ENCODE data around the gene RPTOR.

The RPTOR gene

GRCh38 chr17:80652756-80653330 is 108.2 kb downstream of the RPTOR start:
- TF ChIP-seq CTCF (IDR thresholded peaks at IDR 0.05): no peak
- no peak for DNase-seq (ENCODE audit: low spot score)
- no peak overlapping the region for H3K4me3 ChIP-seq

GRCh38 chr17:80653856-80654255 is 109.2 kb downstream of the RPTOR start:
- Histone ChIP-seq H3K27ac (no peak overlapping the region), H3K4me3 (no peak overlapping the region)
- DNase-seq (ENCODE audit: low spot score): no peak
- no peak for TF ChIP-seq CTCF (IDR thresholded peaks at IDR 0.05)

More at GRCh38 chr17:80652756-80653330, 108.2 kb downstream of the RPTOR start:
- no peak overlapping the region for H3K27ac ChIP-seq

- H3K27ac ChIP-seq: no peak overlapping the region
- TF ChIP-seq CTCF (IDR thresholded peaks at IDR 0.05): no peak
Measured at GRCh38 chr17:80655608-80656007, 111.0 kb downstream of the RPTOR start.

GRCh38 chr17:80656590-80656989 is 112.0 kb downstream of the RPTOR start:
- no peak for DNase-seq (ENCODE audit: low spot score)
- Histone ChIP-seq H3K27ac (no peak overlapping the region), H3K4me3 (no peak overlapping the region)
- no peak for TF ChIP-seq CTCF (IDR thresholded peaks at IDR 0.05)

More at GRCh38 chr17:80655608-80656007, 111.0 kb downstream of the RPTOR start:
- H3K4me3 ChIP-seq: no peak overlapping the region
- no peak for DNase-seq (ENCODE audit: low spot score)

DNA sequence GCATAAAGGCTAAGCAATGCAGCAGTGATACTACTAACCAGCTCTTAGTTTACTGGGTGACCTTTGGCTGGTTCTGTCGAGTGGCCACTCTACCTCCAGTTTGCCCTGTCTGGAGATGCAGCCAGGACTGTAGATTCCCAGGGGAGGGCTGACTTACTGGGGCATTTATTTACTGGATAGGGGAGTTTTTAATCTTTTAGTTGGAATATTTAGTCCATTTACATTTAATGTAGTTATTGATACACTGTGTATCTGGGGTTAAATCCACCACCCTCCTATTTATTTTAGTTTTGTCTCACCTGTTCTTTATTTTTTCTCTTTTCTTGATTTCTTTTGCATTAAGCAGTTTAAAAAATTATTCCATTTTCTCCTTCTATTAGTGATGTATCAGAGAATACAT is 112.9 kb downstream of the RPTOR start:
- DNase-seq (ENCODE audit: low spot score): no peak
- H3K27ac ChIP-seq: no peak overlapping the region
- no peak for TF ChIP-seq CTCF (IDR thresholded peaks at IDR 0.05)
- no peak overlapping the region for H3K4me3 ChIP-seq

GRCh38 chr17:80658821-80659220 is 114.2 kb downstream of the RPTOR start:
- no peak for DNase-seq (ENCODE audit: low spot score)
- no peak overlapping the region for H3K27ac ChIP-seq
- H3K4me3 ChIP-seq: no peak overlapping the region
- TF ChIP-seq CTCF (IDR thresholded peaks at IDR 0.05): no peak

- no peak overlapping the region for H3K27ac ChIP-seq
- H3K4me3 ChIP-seq: no peak overlapping the region
- DNase-seq (ENCODE audit: low spot score): no peak
- TF ChIP-seq CTCF (IDR thresholded peaks at IDR 0.05): no peak
Measured at GRCh38 chr17:80659651-80660050, 115.0 kb downstream of the RPTOR start.

Measured in coronary artery (tissue), 2 donors.